ENCODE results near the gene DNAAF8.

GRCh38 chr16:4694642-4695451, 39.5 kb upstream of the DNAAF8 start:
- TF ChIP-seq POLR2A (IDR thresholded peaks at IDR 0.05; ENCODE audit: low read length) (no peak), GATA1 (IDR thresholded peaks at IDR 0.05; ENCODE audit: low read depth, low read length) (no peak)
